ENCODE measurements around the gene NF2. TPM values are rescaled to one million over a fixed set of nuclear protein-coding genes. Genes with fewer than 3 reads are reported as not detected.

Gene NF2
- total RNA-seq, 2 donors from 2014 or later: 45.7 to 51.4 TPM

DNA sequence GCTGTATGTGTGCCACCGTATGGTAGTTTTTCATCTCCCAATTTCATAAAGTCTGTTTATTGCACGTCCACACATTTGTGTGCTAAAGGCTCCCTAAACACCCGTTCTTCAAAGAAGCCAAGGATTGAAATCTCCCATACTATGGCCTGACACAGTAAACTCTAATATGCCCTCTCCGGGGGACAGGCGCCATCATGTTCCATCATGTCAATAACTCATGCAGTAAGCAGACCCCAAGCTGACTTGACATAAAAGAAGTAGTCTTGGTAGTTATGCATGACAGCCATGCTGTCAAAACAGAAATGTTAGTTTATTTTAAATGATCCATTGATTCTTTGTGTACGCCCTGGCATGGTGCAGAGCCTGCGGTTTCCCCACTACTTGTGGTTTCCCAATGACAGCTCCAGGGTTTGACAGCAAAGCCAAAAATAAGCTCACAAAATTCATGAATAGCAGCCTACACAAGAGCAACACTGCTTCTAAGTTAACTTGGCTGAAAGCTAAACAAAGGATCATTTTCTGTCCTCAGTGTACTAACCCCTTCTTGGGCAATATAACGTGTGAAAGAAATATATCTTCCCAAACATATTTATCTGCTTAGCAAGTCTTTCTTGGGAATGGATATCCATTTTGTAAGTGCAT lies 59.9 kb downstream of the NF2 start:
- WGBS, 2 experiments (ENCODE audit: insufficient coverage in 1 of 2, insufficient read length in 1 of 2): 93 to 95% methylated on average over 7 to 8 of the region's 8 CpGs

DNA sequence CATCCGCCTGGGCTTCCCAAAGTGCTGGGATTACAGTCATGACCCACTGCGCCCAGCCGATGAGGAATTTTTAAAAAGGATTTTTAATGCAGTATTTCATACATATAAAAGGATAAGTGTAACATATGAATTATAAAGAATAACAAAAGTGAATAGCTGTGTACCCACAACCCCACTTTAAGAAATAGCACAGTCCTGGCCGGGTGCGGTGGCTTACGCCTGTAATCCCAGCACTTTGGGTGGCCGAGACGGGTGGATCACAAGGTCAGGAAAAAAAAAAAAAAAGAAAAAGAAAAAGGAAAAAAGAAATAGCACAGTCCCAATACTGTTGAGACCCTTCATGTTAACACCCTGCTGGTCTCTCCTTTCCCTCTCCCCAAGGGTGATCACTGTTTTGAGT lies 62.1 kb downstream of the NF2 start:
- Mint-ChIP-seq H3K36me3 (ENCODE audit: low read depth) (peaks cover 58% of the 10 kb centered on the region), H3K4me3 (no peak overlapping the region), H3K4me1 (no peaks in the 10 kb centered on the region), H3K27ac (no peak overlapping the region), H3K27me3 (ENCODE audit: insufficient read depth) (no peaks in the 10 kb centered on the region), H3K9me3 (no peaks in the 10 kb centered on the region)
- no peaks in the 10 kb centered on the region for H3K27me3 ChIP-seq (ENCODE audit: control insufficient read depth, insufficient read depth, low read length, poor library complexity, severe bottlenecking)
- peaks cover 74% of the 10 kb centered on the region for H3K36me3 ChIP-seq (ENCODE audit: control insufficient read depth, insufficient read depth, low read length)
- H3K4me3 ChIP-seq (ENCODE audit: low read length): no peak overlapping the region
- H3K27ac ChIP-seq (ENCODE audit: low read depth, low read length): no peak overlapping the region
- 96 to 100% methylated on average over 1 to 8 of the region's 8 CpGs for WGBS, 2 experiments (ENCODE audit: insufficient coverage in 1 of 2, insufficient read length in 1 of 2)
- TF ChIP-seq, protein P1, sequence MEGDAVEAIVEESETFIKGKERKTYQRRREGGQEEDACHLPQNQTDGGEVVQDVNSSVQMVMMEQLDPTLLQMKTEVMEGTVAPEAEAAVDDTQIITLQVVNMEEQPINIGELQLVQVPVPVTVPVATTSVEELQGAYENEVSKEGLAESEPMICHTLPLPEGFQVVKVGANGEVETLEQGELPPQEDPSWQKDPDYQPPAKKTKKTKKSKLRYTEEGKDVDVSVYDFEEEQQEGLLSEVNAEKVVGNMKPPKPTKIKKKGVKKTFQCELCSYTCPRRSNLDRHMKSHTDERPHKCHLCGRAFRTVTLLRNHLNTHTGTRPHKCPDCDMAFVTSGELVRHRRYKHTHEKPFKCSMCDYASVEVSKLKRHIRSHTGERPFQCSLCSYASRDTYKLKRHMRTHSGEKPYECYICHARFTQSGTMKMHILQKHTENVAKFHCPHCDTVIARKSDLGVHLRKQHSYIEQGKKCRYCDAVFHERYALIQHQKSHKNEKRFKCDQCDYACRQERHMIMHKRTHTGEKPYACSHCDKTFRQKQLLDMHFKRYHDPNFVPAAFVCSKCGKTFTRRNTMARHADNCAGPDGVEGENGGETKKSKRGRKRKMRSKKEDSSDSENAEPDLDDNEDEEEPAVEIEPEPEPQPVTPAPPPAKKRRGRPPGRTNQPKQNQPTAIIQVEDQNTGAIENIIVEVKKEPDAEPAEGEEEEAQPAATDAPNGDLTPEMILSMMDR (conservative IDR thresholded peaks at IDR 0.05): no peak
- H3K9me3 ChIP-seq (ENCODE audit: control insufficient read depth, low read length): no peaks in the 10 kb centered on the region
- no peak overlapping the region for H3K9ac ChIP-seq (ENCODE audit: extremely low read depth, low read length, poor library complexity, severe bottlenecking)
- no peak for DNase-seq
- no peaks in the 10 kb centered on the region for H3K4me1 ChIP-seq (ENCODE audit: control insufficient read depth, insufficient read depth, low read length)

More for the DNA sequence above, 59.9 kb downstream of the NF2 start:
- no peak for DNase-seq
- H3K4me3 ChIP-seq (ENCODE audit: low read length): no peak overlapping the region
- no peaks in the 10 kb centered on the region for H3K9me3 ChIP-seq (ENCODE audit: control insufficient read depth, low read length)
- H3K27ac Mint-ChIP-seq: no peak overlapping the region
- peaks cover 47% of the 10 kb centered on the region for H3K36me3 Mint-ChIP-seq (ENCODE audit: low read depth)
- no peaks in the 10 kb centered on the region for H3K27me3 Mint-ChIP-seq (ENCODE audit: insufficient read depth)
- H3K9ac ChIP-seq (ENCODE audit: extremely low read depth, low read length, poor library complexity, severe bottlenecking): no peak overlapping the region
- TF ChIP-seq, protein P1 (conservative IDR thresholded peaks at IDR 0.05): no peak
- peaks cover under 1% of the 10 kb centered on the region for H3K4me1 ChIP-seq (ENCODE audit: control insufficient read depth, insufficient read depth, low read length)
- H3K9me3 Mint-ChIP-seq: no peaks in the 10 kb centered on the region
- H3K27me3 ChIP-seq (ENCODE audit: control insufficient read depth, insufficient read depth, low read length, poor library complexity, severe bottlenecking): no peaks in the 10 kb centered on the region
- peaks cover 8% of the 10 kb centered on the region for H3K4me1 Mint-ChIP-seq
- H3K36me3 ChIP-seq (ENCODE audit: control insufficient read depth, insufficient read depth, low read length): peaks cover 71% of the 10 kb centered on the region
- H3K4me3 Mint-ChIP-seq: no peak overlapping the region
- H3K27ac ChIP-seq (ENCODE audit: low read depth, low read length): no peak overlapping the region

DNA sequence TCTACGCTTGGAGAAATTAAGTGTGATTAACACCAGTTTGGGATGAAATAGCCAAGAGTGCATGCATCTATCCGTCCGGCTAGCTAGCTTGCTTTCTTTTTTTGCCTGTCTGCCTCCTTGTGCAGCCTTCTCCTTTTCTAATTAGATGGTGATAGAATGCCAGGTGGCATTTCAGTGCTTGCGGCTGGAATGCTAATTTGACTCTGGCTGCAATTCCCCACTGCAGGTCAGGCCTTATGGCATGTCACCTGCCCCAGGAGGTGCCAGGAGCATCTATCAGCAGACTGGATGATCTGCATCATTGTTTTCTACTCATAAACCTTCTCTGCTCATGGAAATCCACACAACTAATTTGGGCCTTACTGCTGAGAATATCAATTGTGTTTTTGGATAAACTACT lies 65.2 kb downstream of the NF2 start:
- Histone ChIP-seq H3K4me3 (ENCODE audit: low read length) (no peak overlapping the region), H3K9me3 (ENCODE audit: control insufficient read depth, low read length) (no peaks in the 10 kb centered on the region), H3K4me1 (ENCODE audit: control insufficient read depth, insufficient read depth, low read length) (no peaks in the 10 kb centered on the region), H3K36me3 (ENCODE audit: control insufficient read depth, insufficient read depth, low read length) (peaks cover 65% of the 10 kb centered on the region), H3K27ac (ENCODE audit: low read depth, low read length) (no peak overlapping the region), H3K9ac (ENCODE audit: extremely low read depth, low read length, poor library complexity, severe bottlenecking) (no peak overlapping the region), H3K27me3 (ENCODE audit: control insufficient read depth, insufficient read depth, low read length, poor library complexity, severe bottlenecking) (no peaks in the 10 kb centered on the region)
- no peak for DNase-seq
- H3K36me3 Mint-ChIP-seq (ENCODE audit: low read depth): peaks cover 49% of the 10 kb centered on the region
- no peak overlapping the region for H3K4me3 Mint-ChIP-seq
- TF ChIP-seq, protein P1 (conservative IDR thresholded peaks at IDR 0.05): no peak
- no peaks in the 10 kb centered on the region for H3K4me1 Mint-ChIP-seq
- WGBS, 2 experiments (ENCODE audit: insufficient coverage in 1 of 2, insufficient read length in 1 of 2): 95% methylated on average over 4 of the region's 4 CpGs; no CpG with 5 or more reads in 1 of the 2 experiments
- no peaks in the 10 kb centered on the region for H3K9me3 Mint-ChIP-seq
- no peaks in the 10 kb centered on the region for H3K27me3 Mint-ChIP-seq (ENCODE audit: insufficient read depth)
- no peak overlapping the region for H3K27ac Mint-ChIP-seq
